ENCODE data around the gene GRIK1.

GRIK1 gene

DNA sequence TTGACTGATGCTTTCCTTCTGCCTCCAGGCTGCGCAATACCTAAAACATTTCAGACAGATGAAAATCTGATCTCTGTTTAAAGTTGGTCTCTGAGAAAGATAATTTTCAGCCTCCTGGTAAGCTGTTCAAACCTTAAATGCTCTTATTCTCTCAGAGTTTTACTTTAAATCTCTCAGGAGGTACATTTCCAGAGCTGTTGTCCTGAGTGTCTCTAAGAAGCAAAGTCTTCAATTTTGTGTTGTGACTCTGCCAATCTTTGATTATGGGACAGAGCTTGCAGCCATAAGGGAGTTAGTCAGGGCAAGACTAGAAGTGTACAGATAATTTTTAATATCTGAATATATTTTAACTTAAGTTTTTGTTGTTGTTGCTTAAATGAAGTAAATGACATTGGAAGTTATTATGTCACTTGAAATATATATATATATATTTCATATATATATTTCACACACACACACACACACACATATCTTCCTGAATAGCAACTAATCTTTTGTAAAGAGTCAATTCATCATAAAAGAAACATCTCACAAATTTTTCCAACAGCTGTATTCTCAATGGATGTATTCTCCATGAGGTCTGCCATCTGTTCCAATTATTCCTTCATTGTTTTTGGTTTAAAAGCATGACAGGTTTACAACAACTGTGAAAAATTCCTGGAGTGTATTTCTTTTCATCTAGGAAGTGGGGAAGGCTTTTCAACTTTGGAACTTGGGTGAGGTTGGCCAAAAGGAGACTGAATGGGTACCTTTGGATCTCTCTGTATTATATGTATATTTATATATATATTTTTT, 381.7 kb downstream of the GRIK1 start:
- no peak for DNase-seq (ENCODE audit: insufficient read length, low spot score)

DNA sequence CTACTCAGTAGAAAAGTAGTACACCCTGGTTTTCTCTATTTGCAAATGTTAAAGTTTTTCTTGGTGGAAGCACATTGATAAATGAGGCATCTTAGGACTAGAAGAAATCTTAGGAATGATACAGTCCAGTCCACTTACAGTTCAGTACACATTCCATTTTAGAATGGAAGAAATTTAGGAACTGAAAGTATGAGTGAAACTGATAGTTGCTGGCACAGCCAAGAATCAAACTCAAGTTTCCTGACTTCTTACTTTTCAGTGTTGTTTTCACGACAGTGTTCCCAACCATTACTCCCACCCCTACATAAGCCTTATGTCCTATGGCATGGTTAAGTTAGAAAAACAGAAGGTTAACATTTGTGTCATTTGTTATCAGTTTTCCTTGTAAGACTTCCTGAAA, 382.6 kb downstream of the GRIK1 start:
- FAIRE-seq (no peak), DNase-seq (ENCODE audit: insufficient read length, low spot score) (no peak)
- TF ChIP-seq, protein P1, sequence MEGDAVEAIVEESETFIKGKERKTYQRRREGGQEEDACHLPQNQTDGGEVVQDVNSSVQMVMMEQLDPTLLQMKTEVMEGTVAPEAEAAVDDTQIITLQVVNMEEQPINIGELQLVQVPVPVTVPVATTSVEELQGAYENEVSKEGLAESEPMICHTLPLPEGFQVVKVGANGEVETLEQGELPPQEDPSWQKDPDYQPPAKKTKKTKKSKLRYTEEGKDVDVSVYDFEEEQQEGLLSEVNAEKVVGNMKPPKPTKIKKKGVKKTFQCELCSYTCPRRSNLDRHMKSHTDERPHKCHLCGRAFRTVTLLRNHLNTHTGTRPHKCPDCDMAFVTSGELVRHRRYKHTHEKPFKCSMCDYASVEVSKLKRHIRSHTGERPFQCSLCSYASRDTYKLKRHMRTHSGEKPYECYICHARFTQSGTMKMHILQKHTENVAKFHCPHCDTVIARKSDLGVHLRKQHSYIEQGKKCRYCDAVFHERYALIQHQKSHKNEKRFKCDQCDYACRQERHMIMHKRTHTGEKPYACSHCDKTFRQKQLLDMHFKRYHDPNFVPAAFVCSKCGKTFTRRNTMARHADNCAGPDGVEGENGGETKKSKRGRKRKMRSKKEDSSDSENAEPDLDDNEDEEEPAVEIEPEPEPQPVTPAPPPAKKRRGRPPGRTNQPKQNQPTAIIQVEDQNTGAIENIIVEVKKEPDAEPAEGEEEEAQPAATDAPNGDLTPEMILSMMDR (IDR thresholded peaks at IDR 0.05; ENCODE audit: insufficient read depth, missing control alignments) = no peak

More for the DNA sequence above, 381.7 kb downstream of the GRIK1 start:
- TF ChIP-seq, protein P1 (IDR thresholded peaks at IDR 0.05; ENCODE audit: insufficient read depth, missing control alignments) = no peak
- FAIRE-seq = no peak

GRCh38 chr21:29555601-29556000, 384.2 kb downstream of the GRIK1 start:
- FAIRE-seq = no peak
- TF ChIP-seq, protein P1 (IDR thresholded peaks at IDR 0.05; ENCODE audit: insufficient read depth, missing control alignments) = no peak
- no peak for DNase-seq (ENCODE audit: insufficient read length, low spot score)

DNA sequence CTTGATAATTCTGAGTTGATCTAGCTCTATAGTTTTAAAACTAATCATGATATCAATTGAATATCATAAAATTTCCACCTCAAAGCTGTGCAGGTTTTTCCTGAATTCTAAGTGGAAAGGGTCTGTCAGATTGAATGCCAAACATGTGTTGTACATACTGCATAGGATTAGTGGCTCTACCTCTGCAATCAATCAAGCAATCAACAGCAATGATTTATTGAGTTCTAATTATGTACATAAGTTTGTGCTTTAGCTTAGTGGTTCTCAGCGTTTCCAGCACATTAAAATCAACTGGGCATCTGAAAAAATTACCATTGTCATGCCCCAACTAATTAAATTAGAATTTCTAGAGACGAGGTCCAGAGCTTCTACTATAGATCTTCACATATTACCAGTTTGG, 389.6 kb downstream of the GRIK1 start:
- no peak for DNase-seq (ENCODE audit: insufficient read length, low spot score)
- TF ChIP-seq, protein P1 (IDR thresholded peaks at IDR 0.05; ENCODE audit: insufficient read depth, missing control alignments) = no peak
- no peak for FAIRE-seq

DNA sequence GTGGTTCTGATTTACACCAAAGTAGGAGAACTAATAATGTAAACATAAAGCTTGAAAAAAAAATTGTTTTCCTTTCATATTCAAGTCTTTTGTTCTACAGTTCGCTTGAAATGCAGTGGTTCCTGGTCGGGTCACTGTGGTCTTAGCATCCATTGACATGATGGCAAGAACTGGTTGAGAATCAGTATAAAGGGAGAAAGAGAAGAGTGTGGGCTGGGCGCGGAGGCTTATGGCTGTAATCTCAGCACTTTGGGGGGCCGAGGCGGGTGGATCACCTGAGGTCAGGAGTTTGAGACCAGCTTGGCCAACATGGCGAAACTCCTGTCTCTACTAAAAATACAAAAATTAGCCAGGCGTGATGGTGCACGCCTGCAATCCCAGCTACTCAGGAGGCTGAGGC, 390.2 kb downstream of the GRIK1 start:
- DNase-seq (ENCODE audit: insufficient read length, low spot score) (no peak), FAIRE-seq (no peak)
- TF ChIP-seq, protein P1 (IDR thresholded peaks at IDR 0.05; ENCODE audit: insufficient read depth, missing control alignments) = no peak

GRCh38 chr21:29547998-29548397, 391.8 kb downstream of the GRIK1 start:
- FAIRE-seq (no peak), DNase-seq (ENCODE audit: insufficient read length, low spot score) (no peak)
- TF ChIP-seq, protein P1 (IDR thresholded peaks at IDR 0.05; ENCODE audit: insufficient read depth, missing control alignments) = no peak

GRCh38 chr21:29546071-29546470, 393.7 kb downstream of the GRIK1 start:
- no peak for FAIRE-seq
- TF ChIP-seq, protein P1 (IDR thresholded peaks at IDR 0.05; ENCODE audit: insufficient read depth, missing control alignments) = no peak
- DNase-seq (ENCODE audit: insufficient read length, low spot score) = no peak
